ENCODE data around the gene RETREG2. TPM values are rescaled to one million over a fixed set of nuclear protein-coding genes. Genes with fewer than 3 reads are reported as not detected.

RETREG2 gene
- total RNA-seq, 1 donor from 2014 or later = 29.9 TPM

DNA sequence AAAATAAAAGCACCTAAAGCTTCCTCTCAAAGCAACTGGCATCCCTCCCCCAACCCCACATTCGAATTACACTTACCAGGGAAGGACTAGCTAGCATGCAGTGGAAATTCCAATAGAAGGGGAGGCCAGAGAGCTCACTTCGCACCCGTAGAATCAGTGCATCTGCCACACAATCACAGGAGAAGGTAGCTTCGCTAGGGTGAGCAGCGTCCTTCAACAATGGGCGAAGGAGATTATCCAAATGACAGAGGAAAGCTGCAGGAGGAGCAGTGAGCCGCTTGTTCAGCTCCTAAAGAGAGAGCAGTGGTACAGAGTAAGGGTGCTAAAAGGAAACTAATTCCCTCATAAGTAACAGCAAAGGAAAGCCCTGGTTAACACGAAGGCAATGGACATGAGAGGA is 20.7 kb upstream of the RETREG2 start:
- peaks cover 39% of the 10 kb centered on the region for H3K36me3 ChIP-seq
- no peaks in the 10 kb centered on the region for H3K27me3 ChIP-seq (ENCODE audit: low read depth)
- no peaks in the 10 kb centered on the region for H3K9me3 ChIP-seq (replicated peaks)
- no peak overlapping the region for H3K27ac ChIP-seq (replicated peaks)
- intact Hi-C loops (cut with micrococcal nuclease) = no loop called here
- TF ChIP-seq, protein P1, sequence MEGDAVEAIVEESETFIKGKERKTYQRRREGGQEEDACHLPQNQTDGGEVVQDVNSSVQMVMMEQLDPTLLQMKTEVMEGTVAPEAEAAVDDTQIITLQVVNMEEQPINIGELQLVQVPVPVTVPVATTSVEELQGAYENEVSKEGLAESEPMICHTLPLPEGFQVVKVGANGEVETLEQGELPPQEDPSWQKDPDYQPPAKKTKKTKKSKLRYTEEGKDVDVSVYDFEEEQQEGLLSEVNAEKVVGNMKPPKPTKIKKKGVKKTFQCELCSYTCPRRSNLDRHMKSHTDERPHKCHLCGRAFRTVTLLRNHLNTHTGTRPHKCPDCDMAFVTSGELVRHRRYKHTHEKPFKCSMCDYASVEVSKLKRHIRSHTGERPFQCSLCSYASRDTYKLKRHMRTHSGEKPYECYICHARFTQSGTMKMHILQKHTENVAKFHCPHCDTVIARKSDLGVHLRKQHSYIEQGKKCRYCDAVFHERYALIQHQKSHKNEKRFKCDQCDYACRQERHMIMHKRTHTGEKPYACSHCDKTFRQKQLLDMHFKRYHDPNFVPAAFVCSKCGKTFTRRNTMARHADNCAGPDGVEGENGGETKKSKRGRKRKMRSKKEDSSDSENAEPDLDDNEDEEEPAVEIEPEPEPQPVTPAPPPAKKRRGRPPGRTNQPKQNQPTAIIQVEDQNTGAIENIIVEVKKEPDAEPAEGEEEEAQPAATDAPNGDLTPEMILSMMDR (IDR thresholded peaks at IDR 0.05; ENCODE audit: borderline replicate concordance) = no peak
- H3K4me1 ChIP-seq = peaks cover 15% of the 10 kb centered on the region
- no peak for DNase-seq
- H3K4me3 ChIP-seq = no peak overlapping the region

DNA sequence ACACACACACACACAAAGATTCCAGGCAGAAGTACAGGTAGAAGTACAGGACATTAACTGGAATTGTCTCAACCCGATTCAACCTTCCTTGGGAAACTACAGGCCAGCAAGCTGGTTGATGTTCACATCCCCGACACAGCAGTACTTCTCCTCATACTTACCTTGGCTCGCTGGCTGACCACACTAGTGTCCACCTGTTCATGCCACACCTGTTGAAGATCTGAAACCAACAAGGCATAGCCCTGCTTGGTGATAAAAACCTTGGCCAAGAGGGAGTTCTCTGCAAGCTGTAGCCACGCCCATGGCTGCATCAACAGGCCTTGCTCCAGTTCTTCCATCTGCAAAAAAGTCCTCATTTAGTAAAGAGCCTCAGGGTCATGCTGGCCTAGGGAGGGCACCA is 20.1 kb upstream of the RETREG2 start:
- no peaks in the 10 kb centered on the region for H3K9me3 ChIP-seq (replicated peaks)
- intact Hi-C loops (cut with micrococcal nuclease) = no loop called here

GRCh38 chr2:219158586-219158985 is 19.5 kb upstream of the RETREG2 start:
- H3K36me3 ChIP-seq = peaks cover 30% of the 10 kb centered on the region
- peaks cover 15% of the 10 kb centered on the region for H3K4me1 ChIP-seq
- H3K27ac ChIP-seq (replicated peaks) = no peak overlapping the region
- no peak overlapping the region for H3K4me3 ChIP-seq
- no peaks in the 10 kb centered on the region for H3K27me3 ChIP-seq (ENCODE audit: low read depth)
- no peaks in the 10 kb centered on the region for H3K9me3 ChIP-seq (replicated peaks)
- intact Hi-C loops (cut with micrococcal nuclease) = no loop called here
- DNase-seq = no peak
- TF ChIP-seq, protein P1 (IDR thresholded peaks at IDR 0.05; ENCODE audit: borderline replicate concordance) = no peak

More for the DNA sequence above, 20.1 kb upstream of the RETREG2 start:
- Histone ChIP-seq H3K4me3 (no peak overlapping the region), H3K27ac (replicated peaks) (no peak overlapping the region), H3K4me1 (peaks cover 15% of the 10 kb centered on the region), H3K27me3 (ENCODE audit: low read depth) (no peaks in the 10 kb centered on the region), H3K36me3 (peaks cover 36% of the 10 kb centered on the region)
- TF ChIP-seq, protein P1 (IDR thresholded peaks at IDR 0.05; ENCODE audit: borderline replicate concordance) = no peak
- DNase-seq = no peak

DNA sequence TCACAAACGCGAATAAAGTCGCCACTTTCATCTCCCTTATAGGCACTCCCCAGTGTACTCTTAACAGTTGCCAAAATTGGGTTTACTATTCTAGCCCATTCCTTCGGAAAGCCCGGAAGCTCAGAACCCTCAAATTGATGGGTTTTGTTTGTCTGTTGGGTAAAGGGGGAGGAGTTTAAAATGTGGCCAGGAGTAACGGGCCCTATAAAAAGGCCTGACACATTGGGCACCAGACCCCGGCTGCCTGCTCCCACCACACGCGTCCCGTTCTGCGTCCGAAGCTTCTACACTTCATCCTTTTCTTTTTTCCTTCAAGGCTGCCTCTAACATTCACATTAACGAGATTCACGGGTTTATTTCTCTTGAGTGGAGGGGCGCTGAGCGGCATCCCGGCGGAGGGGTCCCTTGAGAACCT is 18.3 kb upstream of the RETREG2 start:
- peaks cover 21% of the 10 kb centered on the region for H3K36me3 ChIP-seq
- TF ChIP-seq, protein P1 (IDR thresholded peaks at IDR 0.05; ENCODE audit: borderline replicate concordance) = no peak

GRCh38 chr2:219160186-219161017 is 17.7 kb upstream of the RETREG2 start, which contains the start of gene NHEJ1:
NHEJ1 (minus strand) TSS chr2:219160815; CDS start chr2:219158362, 2,453 bp downstream.
- H3K27ac ChIP-seq (replicated peaks) = peak within 1 kb of the TSS; percentile 98
- TF ChIP-seq, protein P1 (IDR thresholded peaks at IDR 0.05; ENCODE audit: borderline replicate concordance) = no peak
- H3K9me3 ChIP-seq (replicated peaks) = no peaks in the 10 kb centered on the region
- H3K4me1 ChIP-seq = peaks cover 15% of the 10 kb centered on the region
- peaks cover 21% of the 10 kb centered on the region for H3K36me3 ChIP-seq
- no peaks in the 10 kb centered on the region for H3K27me3 ChIP-seq (ENCODE audit: low read depth)
- DNase-seq = peak; percentile 98
- intact Hi-C loops (cut with micrococcal nuclease) = loop anchor here (10.0 kb wide), 1 partner anchor 64 kb away; the partner anchor contains the start of genes ANKZF1 and ATG9A
- H3K4me3 ChIP-seq = peak within 1 kb of the TSS; percentile 74

More for the DNA sequence above, 18.3 kb upstream of the RETREG2 start:
- Histone ChIP-seq H3K9me3 (replicated peaks) (no peaks in the 10 kb centered on the region), H3K4me1 (peaks cover 15% of the 10 kb centered on the region), H3K4me3 (peak overlapping the region; percentile 74), H3K27ac (replicated peaks) (peak overlapping the region; percentile 98), H3K27me3 (ENCODE audit: low read depth) (no peaks in the 10 kb centered on the region)
- no peak for DNase-seq
- intact Hi-C loops (cut with micrococcal nuclease) = loop anchor here (10.0 kb wide), 1 partner anchor 65 kb away; the partner anchor contains the start of genes ANKZF1 and ATG9A

Data from left ventricle myocardium inferior (tissue), 1 donor.